Islet of Langerhans (tissue), 1 donor: ENCODE results near the gene NECTIN1.

Experiments
- FAIRE-seq: peaks from one replicate; lab custom pipeline; 2011; peaks lifted over from hg19 to GRCh38; lab: Jason Lieb, UNC

Gene NECTIN1

GRCh38 chr11:119640541-119640940 lies 88.5 kb downstream of the NECTIN1 start:
- no peak for FAIRE-seq

GRCh38 chr11:119639642-119640205 lies 89.3 kb downstream of the NECTIN1 start:
- FAIRE-seq: no peak

- no peak for FAIRE-seq
Measured at GRCh38 chr11:119638851-119639250, 90.1 kb downstream of the NECTIN1 start.

GRCh38 chr11:119637481-119637880 lies 91.5 kb downstream of the NECTIN1 start:
- FAIRE-seq: no peak

- no peak for FAIRE-seq
Measured at GRCh38 chr11:119635776-119636175, 93.2 kb downstream of the NECTIN1 start.

- FAIRE-seq: no peak
Measured at GRCh38 chr11:119635041-119635740, 93.8 kb downstream of the NECTIN1 start.

GRCh38 chr11:119634301-119634700 lies 94.7 kb downstream of the NECTIN1 start:
- FAIRE-seq: no peak

GRCh38 chr11:119629834-119630624 lies 99.0 kb downstream of the NECTIN1 start:
- FAIRE-seq: no peak

GRCh38 chr11:119629085-119629484 lies 99.9 kb downstream of the NECTIN1 start:
- no peak for FAIRE-seq

GRCh38 chr11:119627286-119627685 lies 101.7 kb downstream of the NECTIN1 start:
- no peak for FAIRE-seq

GRCh38 chr11:119626871-119627270 lies 102.1 kb downstream of the NECTIN1 start:
- no peak for FAIRE-seq

GRCh38 chr11:119626197-119626841 lies 102.7 kb downstream of the NECTIN1 start:
- FAIRE-seq: no peak

GRCh38 chr11:119625206-119625978 lies 103.6 kb downstream of the NECTIN1 start:
- no peak for FAIRE-seq

GRCh38 chr11:119624629-119625028 lies 104.4 kb downstream of the NECTIN1 start:
- no peak for FAIRE-seq

GRCh38 chr11:119624102-119624615 lies 104.8 kb downstream of the NECTIN1 start:
- no peak for FAIRE-seq

- FAIRE-seq: no peak
Measured at GRCh38 chr11:119623682-119624081, 105.3 kb downstream of the NECTIN1 start.

GRCh38 chr11:119622454-119623143 lies 106.4 kb downstream of the NECTIN1 start:
- FAIRE-seq: no peak

- no peak for FAIRE-seq
Measured at GRCh38 chr11:119619665-119620064, 109.3 kb downstream of the NECTIN1 start.

GRCh38 chr11:119618208-119618909 lies 110.6 kb downstream of the NECTIN1 start:
- FAIRE-seq: no peak

- FAIRE-seq: no peak
Measured at GRCh38 chr11:119617340-119617713, 111.7 kb downstream of the NECTIN1 start.
